NCI-H146 (cell line): ENCODE measurements around the gene GALNT10.

Experiments
- DNase-seq: peaks from one replicate; lab custom pipeline; 2025; lab: John Stamatoyannopoulos, UW

GALNT10 gene

GRCh38 chr5:154325566-154325965 is 135.0 kb downstream of the GALNT10 start:
- DNase-seq: no peak

GRCh38 chr5:154329062-154329461 is 138.5 kb downstream of the GALNT10 start:
- DNase-seq: no peak

- DNase-seq: no peak
Measured at GRCh38 chr5:154329519-154330040, 139.0 kb downstream of the GALNT10 start.

- DNase-seq: no peak
Measured at GRCh38 chr5:154330097-154330667, 139.6 kb downstream of the GALNT10 start.

- no peak for DNase-seq
Measured at GRCh38 chr5:154331232-154331631, 140.7 kb downstream of the GALNT10 start.

GRCh38 chr5:154331924-154332323 is 141.4 kb downstream of the GALNT10 start:
- DNase-seq: peak; percentile 58

- no peak for DNase-seq
Measured at GRCh38 chr5:154332451-154332850, 141.9 kb downstream of the GALNT10 start.

- DNase-seq: no peak
Measured at GRCh38 chr5:154333016-154333415, 142.5 kb downstream of the GALNT10 start.

- no peak for DNase-seq
Measured at GRCh38 chr5:154334406-154335064, 144.0 kb downstream of the GALNT10 start.

GRCh38 chr5:154335065-154335448 is 144.5 kb downstream of the GALNT10 start:
- no peak for DNase-seq

- no peak for DNase-seq
Measured at GRCh38 chr5:154341620-154342019, 151.1 kb downstream of the GALNT10 start.

- no peak for DNase-seq
Measured at GRCh38 chr5:154342211-154342610, 151.7 kb downstream of the GALNT10 start.

GRCh38 chr5:154342963-154343362 is 152.4 kb downstream of the GALNT10 start:
- no peak for DNase-seq

GRCh38 chr5:154344461-154344860 is 153.9 kb downstream of the GALNT10 start:
- no peak for DNase-seq

- no peak for DNase-seq
Measured at GRCh38 chr5:154345255-154345952, 154.9 kb downstream of the GALNT10 start.

GRCh38 chr5:154346427-154346826 is 155.9 kb downstream of the GALNT10 start:
- no peak for DNase-seq

GRCh38 chr5:154349626-154350264 is 159.2 kb downstream of the GALNT10 start:
- DNase-seq: no peak

- DNase-seq: no peak
Measured at GRCh38 chr5:154351141-154351540, 160.6 kb downstream of the GALNT10 start.

- no peak for DNase-seq
Measured at GRCh38 chr5:154351566-154351965, 161.0 kb downstream of the GALNT10 start.

GRCh38 chr5:154352960-154353548 is 162.5 kb downstream of the GALNT10 start:
- DNase-seq: no peak

GRCh38 chr5:154355129-154355611 is 164.6 kb downstream of the GALNT10 start:
- no peak for DNase-seq

GRCh38 chr5:154356020-154356655 is 165.6 kb downstream of the GALNT10 start:
- DNase-seq: no peak
